HG03097 (cell line): ENCODE data around the gene FUZ.

ENCODE experiments used
- ATAC-seq: cut with Tn5 transposase; IDR thresholded peaks from one replicate; pipeline ENCODE4 v1.9.1; 2021; ENCODE audit not compliant: unreplicated experiment, low FRiP score

FUZ gene

GRCh38 chr19:49812997-49813861 is at the start of gene FUZ:
Gene FUZ (minus strand): TSS chr19:49813292. CDS start chr19:49813106, 186 bp downstream.
- no peak for ATAC-seq

- ATAC-seq, result no peak
Measured at GRCh38 chr19:49862391-49863253, 49.5 kb upstream of the FUZ start.

- no peak for ATAC-seq
Measured at GRCh38 chr19:49861541-49862378, 48.7 kb upstream of the FUZ start.

- ATAC-seq, result no peak
Measured at GRCh38 chr19:49861107-49861506, 48.0 kb upstream of the FUZ start.

GRCh38 chr19:49860336-49861102 is 47.4 kb upstream of the FUZ start:
- ATAC-seq, result no peak

GRCh38 chr19:49859682-49860335 is 46.7 kb upstream of the FUZ start:
- ATAC-seq, result no peak

GRCh38 chr19:49858088-49858985 is 45.2 kb upstream of the FUZ start:
- ATAC-seq, result no peak

- ATAC-seq, result no peak
Measured at GRCh38 chr19:49857838-49858087, 44.7 kb upstream of the FUZ start.

- ATAC-seq, result no peak
Measured at GRCh38 chr19:49857061-49857837, 44.2 kb upstream of the FUZ start.

GRCh38 chr19:49856574-49857021 is 43.5 kb upstream of the FUZ start:
- no peak for ATAC-seq

- ATAC-seq, result no peak
Measured at GRCh38 chr19:49855676-49856573, 42.8 kb upstream of the FUZ start.

GRCh38 chr19:49855277-49855675 is 42.2 kb upstream of the FUZ start:
- no peak for ATAC-seq

GRCh38 chr19:49854378-49855263 is 41.5 kb upstream of the FUZ start:
- ATAC-seq, result no peak

- ATAC-seq, result no peak
Measured at GRCh38 chr19:49853852-49854377, 40.8 kb upstream of the FUZ start.

- no peak for ATAC-seq
Measured at GRCh38 chr19:49852631-49853126, 39.6 kb upstream of the FUZ start.
